ENCODE measurements around the gene C4B.
"Not testable (repeated sequence)": the region's sequence is repeated elsewhere in the genome, so short reads cannot be mapped to it uniquely, and the experiment has no call there.

The C4B gene

DNA sequence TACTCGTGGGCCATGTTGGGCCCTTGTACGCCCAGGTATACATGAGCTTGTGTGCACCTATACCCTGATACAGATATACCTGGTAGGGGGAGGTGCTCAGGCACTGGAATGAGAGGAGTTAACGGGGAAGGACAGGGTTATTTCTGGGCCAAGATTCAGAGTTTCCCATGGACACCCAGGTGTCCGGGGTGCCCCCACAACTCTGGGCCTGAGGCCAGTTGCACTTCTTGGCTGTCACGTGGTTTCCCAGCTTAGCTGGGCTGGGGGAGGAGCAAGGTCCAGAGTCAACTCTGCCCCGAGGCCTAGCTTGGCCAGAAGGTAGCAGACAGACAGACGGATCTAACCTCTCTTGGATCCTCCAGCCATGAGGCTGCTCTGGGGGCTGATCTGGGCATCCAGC lies 32.9 kb upstream of the C4B start, which contains the start of gene C4A:
Gene C4A, plus strand, starts transcription at position 314 of the 400 bp plus-strand sequence. Its CDS starts 51 bp downstream, at position 365.
- not testable (repeated sequence) for DNase-seq

DNA sequence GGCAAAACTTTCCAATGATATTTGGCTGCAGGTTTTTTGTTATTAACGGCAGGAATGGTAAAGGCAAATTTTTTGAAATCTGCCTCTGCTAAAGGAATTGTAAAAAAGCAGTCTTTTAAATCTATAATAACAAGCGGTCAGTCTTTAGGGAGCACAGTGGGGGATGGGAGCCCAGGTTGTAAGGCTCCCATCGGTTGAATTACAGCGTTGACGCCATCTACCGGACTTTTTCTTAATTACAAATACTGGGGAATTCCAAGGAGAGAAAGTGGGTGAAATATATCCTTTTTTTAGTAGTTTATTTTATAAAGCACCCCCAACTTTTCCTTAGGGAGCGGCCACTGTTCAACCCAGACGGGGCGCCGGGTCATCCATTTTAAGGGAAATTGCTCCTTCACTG lies 25.2 kb upstream of the C4B start:
- not testable (repeated sequence) for DNase-seq

DNA sequence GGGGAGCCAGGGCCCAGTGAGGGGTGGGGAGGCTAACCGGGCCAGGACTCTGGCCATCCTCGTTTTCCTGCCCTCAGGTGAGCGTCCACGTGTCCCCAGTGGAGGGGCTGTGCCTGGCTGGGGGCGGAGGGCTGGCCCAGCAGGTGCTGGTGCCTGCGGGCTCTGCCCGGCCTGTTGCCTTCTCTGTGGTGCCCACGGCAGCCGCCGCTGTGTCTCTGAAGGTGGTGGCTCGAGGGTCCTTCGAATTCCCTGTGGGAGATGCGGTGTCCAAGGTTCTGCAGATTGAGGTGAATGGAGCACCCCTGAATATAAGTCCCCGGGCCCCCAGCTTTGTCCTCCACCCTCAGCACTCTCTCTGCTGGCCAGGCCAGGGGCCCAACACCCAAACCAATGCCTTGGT lies 20.2 kb upstream of the C4B start:
- not testable (repeated sequence) for DNase-seq

DNA sequence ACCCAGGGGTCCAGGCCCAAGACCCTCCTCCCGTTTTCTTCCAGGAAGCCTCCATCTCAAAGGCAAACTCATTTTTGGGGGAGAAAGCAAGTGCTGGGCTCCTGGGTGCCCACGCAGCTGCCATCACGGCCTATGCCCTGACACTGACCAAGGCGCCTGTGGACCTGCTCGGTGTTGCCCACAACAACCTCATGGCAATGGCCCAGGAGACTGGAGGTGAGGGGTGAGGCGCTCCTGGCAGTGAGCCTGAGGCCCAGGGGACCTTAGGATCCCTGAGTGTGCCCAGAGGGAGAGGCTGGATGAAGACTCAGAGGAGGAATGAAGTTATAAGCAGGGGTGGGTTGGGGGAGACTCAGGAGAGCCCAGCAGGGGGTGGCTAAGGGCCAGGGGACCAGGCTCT lies 18.2 kb upstream of the C4B start:
- not testable (repeated sequence) for DNase-seq

DNA sequence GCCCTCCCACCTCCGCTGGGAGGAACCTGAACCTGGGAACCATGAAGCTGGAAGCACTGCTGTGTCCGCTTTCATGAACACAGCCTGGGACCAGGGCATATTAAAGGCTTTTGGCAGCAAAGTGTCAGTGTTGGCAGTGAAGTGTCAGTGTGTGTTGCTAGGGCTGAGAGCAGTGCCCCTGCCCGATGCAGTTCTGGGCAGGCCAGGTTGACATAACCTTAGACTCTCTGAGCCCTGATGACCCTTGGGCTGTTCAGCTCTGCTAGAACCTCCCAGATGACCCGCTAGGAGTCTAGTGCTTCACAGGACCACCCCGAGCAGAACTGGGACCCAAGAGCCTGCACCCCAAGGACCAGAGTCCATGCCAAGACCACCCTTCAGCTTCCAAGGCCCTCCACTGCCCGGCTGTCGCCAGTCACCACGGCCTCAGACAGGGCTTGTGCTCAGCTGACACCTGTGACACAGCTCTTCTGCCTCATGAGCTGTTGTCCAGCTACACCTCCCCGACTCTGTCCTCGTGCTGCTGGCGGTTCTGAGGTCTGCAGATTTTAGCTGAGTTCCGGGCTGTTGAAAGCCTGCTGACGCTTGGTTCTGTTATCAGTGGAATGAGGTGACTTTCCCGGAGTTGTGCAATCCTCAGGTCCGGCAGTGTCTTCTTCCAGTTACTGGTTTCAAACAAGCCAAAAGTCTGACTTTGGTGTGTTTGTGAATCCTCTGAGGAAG lies 11.9 kb upstream of the C4B start:
- DNase-seq: not testable (repeated sequence)

DNA sequence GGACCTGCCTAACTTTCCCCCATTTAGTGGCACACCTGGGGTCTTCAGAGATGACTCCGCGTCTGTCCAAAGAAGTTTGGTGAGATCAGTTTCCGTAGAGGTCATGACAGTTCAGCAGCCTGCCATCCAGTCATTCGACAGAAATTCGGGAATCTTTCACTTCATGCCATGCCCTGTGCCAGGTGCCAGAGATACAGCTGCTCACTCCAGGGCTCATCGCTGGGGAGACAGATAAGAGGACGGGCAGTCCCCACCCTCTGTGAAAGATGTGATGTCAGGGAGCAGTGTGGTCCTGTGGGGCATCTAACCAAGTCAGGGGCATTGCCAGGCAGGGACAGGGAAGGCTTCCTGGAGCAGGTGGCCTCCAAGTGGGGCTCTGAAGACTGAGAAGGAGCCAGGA lies 11.3 kb upstream of the C4B start:
- not testable (repeated sequence) for DNase-seq

DNA sequence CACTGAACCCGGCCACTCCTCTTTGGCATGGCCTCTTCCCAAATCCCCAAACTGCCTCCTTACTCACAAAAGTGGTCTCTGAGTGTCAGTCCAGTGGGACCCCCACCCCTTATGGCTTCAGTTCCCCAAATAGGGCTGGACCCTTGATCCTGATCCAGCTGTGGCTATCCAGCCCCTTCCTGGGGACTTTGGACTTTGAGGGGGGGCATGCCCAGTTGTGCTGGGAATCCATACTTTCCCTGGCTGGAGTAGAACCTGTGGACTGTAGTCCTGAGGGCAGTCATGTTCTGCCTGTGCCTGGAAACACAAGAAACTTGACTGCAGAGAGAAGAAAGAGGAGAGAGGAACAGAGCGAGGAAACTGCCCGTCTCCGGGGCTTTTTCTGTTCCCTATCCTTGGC lies 10.2 kb upstream of the C4B start:
- not testable (repeated sequence) for DNase-seq

DNA sequence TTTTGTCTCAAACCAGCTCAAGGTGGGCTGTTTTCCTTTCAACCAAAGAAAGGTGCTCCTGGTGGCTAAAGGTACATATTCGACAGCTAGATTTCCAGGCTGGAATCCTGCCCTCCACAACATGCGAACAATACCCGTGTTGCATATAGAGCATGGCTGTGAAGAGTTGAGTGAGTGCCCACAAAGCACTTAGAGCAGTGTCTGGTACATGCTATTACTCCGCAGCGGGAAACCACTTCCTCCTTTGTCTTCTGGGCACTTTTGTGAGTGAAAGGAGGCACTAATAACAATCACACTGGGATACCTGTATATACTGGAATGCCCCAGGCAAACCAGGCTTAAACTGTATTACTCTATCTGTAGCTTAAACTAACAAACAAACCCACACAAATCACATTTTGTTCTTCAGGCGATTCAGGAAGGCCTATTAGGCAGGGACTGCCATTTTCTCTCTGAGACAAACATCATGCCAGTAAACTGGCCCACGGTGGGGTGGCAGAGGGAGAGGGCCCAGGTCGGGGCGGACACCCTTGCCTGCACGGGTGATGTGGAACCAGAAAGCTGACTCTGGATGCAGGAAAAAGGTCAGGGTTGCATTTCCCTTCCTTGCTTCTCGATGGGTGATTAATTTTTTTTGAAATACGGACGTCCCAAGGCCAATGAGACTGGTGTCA lies 9.6 kb upstream of the C4B start:
- DNase-seq: not testable (repeated sequence)

DNA sequence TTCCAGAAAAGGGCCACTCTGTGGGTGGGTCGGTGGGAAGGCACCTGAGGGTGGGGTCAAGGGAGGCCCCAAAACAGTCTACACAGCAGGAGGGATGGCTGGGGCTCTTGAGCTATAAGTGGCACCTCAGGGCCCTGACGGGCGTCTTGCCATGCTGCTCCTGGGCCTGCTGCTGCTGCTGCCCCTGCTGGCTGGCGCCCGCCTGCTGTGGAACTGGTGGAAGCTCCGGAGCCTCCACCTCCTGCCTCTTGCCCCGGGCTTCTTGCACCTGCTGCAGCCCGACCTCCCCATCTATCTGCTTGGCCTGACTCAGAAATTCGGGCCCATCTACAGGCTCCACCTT lies 9.1 kb upstream of the C4B start:
- DNase-seq: not testable (repeated sequence)

DNA sequence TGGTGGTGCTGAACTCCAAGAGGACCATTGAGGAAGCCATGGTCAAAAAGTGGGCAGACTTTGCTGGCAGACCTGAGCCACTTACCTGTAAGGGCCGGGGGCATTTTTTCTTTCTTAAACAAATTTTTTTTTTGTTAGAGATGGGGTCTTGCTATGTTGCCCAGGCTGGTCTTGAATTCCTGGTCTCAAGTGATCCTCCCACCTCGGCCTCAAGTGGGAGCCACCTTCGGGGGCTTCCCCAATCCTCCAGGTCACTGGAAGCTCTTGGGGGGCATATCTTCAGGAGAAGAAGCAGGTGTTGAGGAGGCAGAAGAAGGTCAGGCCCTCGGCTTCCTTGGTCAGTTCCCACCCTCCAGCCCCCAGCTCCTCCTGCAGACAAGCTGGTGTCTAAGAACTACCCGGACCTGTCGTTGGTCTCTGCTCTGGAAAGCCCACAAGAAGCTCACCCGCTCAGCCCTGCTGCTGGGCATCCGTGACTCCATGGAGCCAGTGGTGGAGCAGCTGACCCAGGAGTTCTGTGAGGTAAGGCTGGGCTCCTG lies 8.5 kb upstream of the C4B start:
- not testable (repeated sequence) for DNase-seq

DNA sequence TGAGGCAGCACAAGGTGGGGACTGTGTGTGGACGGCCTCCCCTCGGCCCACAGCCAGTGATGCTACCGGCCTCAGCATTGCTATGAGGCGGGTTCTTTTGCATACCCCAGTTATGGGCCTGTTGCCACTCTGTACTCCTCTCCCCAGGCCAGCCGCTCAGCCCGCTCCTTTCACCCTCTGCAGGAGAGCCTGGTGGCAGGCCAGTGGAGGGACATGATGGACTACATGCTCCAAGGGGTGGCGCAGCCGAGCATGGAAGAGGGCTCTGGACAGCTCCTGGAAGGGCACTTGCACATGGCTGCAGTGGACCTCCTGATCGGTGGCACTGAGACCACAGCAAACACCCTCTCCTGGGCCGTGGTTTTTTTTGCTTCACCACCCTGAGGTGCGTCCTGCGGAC lies 7.5 kb upstream of the C4B start:
- not testable (repeated sequence) for DNase-seq

DNA sequence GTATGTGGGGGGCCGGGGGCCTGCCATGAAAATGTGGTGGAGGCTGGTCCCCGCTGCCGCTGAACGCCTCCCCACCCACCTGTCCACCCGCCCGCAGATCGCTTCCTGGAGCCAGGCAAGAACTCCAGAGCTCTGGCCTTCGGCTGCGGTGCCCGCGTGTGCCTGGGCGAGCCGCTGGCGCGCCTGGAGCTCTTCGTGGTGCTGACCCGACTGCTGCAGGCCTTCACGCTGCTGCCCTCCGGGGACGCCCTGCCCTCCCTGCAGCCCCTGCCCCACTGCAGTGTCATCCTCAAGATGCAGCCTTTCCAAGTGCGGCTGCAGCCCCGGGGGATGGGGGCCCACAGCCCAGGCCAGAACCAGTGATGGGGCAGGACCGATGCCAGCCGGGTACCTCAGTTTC lies 6.6 kb upstream of the C4B start:
- not testable (repeated sequence) for DNase-seq

DNA sequence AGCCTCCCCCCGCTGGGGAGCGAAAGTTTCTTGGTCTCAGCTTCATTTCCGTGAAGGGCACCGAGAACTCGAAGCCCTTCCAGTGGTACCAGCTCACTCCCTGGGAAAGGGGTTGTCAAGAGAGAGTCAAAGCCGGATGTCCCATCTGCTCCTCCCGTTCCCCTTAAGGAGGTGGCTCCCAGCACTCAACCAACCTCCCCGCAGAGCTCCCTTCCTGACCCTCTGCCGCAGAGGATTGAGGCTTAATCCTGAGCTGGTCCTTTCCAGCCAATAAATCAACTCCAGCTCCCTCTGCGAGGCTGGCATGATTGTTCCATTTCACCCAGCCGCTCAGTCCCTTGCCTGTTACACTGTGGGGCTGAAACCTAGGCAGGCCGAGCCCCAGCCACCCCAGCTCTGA lies 6.0 kb upstream of the C4B start:
- DNase-seq: not testable (repeated sequence)

DNA sequence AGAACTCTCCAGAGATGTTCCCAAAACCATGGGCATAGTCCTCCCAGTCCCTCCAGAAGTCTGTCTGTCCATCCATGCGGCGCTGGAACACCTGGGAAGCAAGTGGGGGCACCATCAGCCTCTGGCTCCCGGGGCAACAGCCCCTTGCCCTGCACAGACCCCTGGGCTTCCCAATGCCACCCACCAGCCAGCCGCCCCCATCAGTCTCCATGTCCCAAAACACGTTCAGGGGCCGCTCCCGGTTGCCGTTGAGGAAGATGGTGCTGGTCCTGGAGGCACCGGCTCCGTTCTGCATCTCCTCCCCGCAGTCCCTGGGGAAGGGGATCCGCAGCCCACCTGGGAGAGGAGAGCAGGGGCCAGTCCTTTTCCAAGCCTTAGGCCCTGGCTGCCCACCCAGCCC lies 5.1 kb upstream of the C4B start:
- not testable (repeated sequence) for DNase-seq

DNA sequence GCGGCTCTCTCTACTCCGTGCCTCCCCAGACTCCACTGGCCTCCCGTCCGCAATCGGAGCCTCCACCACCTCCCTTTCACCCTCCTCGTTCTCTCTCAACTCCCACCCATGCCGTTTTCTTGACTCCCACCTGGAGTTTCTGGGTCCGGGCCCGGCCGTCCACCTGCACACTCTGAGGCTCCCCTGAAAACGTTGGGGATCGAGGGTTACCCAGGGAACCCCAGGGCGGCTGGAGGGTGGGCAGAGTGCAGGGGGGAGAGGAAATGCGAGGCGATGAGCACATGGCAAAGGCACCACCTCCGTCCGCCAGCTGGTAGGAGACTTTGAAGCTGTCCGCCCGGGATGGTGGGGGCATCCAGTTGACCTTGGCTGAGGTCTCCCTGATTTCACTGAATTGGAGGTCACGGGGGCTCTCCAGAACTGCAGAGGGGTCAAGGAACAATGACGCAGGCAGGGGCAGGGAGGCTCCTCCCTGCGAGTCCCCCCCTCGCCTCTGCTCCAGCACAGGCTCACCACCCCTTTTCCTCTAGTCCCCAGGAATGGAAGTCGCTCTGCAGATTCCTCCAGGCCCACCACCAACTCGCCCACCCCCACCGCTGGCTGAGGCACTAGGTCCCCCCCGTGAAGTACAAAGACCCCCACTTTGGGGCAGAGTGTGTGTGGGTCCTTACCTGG lies 3.6 kb upstream of the C4B start:
- DNase-seq: not testable (repeated sequence)

DNA sequence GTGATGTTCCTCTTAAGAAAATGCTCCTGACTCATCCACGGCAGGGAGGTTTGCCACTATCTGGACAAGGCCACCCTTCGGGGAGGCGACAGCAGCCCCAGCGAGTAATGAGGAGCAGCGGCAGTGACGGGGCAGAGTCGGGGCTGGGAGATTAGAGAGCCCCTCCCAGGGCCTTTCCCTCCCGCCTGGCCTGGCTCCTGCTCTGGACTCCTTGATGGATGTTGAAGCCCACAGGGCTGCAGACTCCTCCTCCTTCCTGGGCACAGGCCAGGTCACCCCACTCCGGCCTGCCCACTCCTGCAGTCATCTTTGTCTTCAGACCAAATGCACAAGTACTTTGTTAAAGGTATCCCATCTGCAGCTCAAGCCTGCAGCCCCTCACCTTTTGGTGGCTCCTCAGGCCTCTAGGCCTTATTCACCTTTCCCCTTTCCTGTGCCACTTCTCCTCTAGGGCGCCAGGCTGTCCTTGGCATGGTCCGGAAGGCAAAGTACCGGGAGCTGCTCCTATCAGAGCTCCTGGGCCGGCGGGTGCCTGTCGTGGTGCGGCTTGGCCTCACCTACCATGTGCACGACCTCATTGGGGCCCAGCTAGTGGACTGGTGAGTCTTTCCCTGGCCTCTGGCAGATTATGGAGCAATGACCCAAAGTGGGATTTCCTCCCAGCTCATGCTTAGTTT lies 1.5 kb upstream of the C4B start:
- DNase-seq: not testable (repeated sequence)

DNA sequence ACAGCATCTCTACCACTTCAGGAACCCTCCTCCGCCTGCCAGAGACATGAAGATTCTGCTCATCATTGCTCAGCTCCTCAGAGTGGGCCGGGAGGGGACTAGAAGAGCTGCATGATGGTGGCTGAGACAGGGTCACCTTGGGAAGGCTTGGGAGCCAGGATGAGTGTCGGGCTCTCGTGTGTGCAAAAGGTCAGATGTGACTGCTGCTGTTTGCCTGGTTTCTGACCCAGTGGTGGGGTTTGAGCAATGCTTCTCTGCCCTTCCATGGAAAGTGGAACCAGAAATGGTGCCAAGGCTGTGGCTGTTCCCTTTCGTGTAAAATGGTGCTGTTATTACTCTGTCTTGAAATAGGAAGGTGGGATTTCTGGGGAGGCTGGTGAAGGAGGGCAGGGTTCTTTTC lies 857 bp upstream of the C4B start:
- not testable (repeated sequence) for DNase-seq

DNA sequence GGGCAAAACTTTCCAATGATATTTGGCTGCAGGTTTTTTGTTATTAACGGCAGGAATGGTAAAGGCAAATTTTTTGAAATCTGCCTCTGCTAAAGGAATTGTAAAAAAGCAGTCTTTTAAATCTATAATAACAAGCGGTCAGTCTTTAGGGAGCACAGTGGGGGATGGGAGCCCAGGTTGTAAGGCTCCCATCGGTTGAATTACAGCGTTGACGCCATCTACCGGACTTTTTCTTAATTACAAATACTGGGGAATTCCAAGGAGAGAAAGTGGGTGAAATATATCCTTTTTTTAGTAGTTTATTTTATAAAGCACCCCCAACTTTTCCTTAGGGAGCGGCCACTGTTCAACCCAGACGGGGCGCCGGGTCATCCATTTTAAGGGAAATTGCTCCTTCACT lies 7.5 kb downstream of the C4B start:
- not testable (repeated sequence) for DNase-seq

DNA sequence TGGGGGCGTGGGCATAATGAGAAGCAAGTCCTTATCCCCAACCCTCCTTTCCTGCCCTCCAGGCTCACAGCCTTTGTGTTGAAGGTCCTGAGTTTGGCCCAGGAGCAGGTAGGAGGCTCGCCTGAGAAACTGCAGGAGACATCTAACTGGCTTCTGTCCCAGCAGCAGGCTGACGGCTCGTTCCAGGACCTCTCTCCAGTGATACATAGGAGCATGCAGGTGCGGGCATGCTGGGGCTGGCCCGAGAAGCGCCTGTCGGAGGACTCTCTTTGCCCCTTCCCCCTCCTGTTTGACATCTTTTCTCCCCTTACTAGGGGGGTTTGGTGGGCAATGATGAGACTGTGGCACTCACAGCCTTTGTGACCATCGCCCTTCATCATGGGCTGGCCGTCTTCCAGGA lies 14.0 kb downstream of the C4B start:
- DNase-seq: not testable (repeated sequence)

DNA sequence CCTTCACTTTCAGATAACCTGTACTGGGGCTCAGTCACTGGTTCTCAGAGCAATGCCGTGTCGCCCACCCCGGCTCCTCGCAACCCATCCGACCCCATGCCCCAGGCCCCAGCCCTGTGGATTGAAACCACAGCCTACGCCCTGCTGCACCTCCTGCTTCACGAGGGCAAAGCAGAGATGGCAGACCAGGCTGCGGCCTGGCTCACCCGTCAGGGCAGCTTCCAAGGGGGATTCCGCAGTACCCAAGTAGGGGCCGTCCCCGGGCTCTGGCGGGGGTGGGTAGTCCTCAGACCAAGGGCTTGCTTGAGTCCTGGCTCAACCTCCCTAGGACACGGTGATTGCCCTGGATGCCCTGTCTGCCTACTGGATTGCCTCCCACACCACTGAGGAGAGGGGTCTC lies 15.0 kb downstream of the C4B start:
- DNase-seq: not testable (repeated sequence)

DNA sequence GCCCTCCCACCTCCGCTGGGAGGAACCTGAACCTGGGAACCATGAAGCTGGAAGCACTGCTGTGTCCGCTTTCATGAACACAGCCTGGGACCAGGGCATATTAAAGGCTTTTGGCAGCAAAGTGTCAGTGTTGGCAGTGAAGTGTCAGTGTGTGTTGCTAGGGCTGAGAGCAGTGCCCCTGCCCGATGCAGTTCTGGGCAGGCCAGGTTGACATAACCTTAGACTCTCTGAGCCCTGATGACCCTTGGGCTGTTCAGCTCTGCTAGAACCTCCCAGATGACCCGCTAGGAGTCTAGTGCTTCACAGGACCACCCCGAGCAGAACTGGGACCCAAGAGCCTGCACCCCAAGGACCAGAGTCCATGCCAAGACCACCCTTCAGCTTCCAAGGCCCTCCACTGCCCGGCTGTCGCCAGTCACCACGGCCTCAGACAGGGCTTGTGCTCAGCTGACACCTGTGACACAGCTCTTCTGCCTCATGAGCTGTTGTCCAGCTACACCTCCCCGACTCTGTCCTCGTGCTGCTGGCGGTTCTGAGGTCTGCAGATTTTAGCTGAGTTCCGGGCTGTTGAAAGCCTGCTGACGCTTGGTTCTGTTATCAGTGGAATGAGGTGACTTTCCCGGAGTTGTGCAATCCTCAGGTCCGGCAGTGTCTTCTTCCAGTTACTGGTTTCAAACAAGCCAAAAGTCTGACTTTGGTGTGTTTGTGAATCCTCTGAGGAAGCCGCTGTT lies 20.9 kb downstream of the C4B start:
- DNase-seq: not testable (repeated sequence)

DNA sequence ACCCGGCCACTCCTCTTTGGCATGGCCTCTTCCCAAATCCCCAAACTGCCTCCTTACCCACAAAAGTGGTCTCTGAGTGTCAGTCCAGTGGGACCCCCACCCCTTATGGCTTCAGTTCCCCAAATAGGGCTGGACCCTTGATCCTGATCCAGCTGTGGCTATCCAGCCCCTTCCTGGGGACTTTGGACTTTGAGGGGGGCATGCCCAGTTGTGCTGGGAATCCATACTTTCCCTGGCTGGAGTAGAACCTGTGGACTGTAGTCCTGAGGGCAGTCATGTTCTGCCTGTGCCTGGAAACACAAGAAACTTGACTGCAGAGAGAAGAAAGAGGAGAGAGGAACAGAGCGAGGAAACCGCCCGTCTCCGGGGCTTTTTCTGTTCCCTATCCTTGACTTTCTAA lies 22.5 kb downstream of the C4B start:
- DNase-seq: not testable (repeated sequence)

All from DMS79 (cell line).